ENCODE measurements around the gene GAD1. TPM values are rescaled to one million over a fixed set of nuclear protein-coding genes. Genes with fewer than 3 reads are reported as not detected.

GAD1 gene
- polyA plus RNA-seq, 1 donor from 2014 or later, result 56.3 TPM

DNA sequence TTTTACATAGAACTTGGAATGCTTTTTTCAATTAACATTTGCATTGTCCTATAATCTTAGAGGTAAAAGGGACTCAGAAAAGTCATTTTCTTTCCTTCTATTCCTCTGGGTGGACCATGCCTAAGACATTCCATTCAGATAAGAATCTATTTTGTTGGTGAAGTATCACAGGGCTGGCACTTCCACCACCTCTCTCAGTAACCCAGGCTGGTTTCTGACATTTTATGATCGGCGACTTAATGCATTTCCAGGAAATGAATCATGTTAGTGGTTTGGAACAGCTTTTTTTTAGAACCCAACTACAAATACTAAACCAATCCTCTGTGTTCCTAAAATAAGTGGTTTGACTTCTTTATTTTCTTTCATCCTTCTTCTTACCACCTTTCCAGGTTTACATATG lies 27.0 kb downstream of the GAD1 start:
- H3K4me2 ChIP-seq (ENCODE audit: low read length), result no peak overlapping the region
- H2AFZ ChIP-seq (ENCODE audit: low read depth, low read length), result no peak overlapping the region
- no peaks in the 10 kb centered on the region for H3K9me2 ChIP-seq (ENCODE audit: insufficient read depth, low read length)
- no peak overlapping the region for H3K4me3 ChIP-seq (ENCODE audit: low read length)
- no peaks in the 10 kb centered on the region for H3F3A ChIP-seq (ENCODE audit: insufficient read depth, low read length, poor library complexity, severe bottlenecking)
- H3K36me3 ChIP-seq (ENCODE audit: insufficient read depth, low read length), result no peaks in the 10 kb centered on the region
- no peaks in the 10 kb centered on the region for H4K20me1 ChIP-seq (ENCODE audit: insufficient read depth)
- no peak overlapping the region for H3K27ac ChIP-seq (ENCODE audit: low read length)
- H3K79me2 ChIP-seq (replicated peaks; ENCODE audit: insufficient read depth, low read length), result no peaks in the 10 kb centered on the region
- H3K9me3 ChIP-seq (ENCODE audit: low read length), result no peaks in the 10 kb centered on the region
- TF ChIP-seq RAD21 (conservative IDR thresholded peaks at IDR 0.05) (no peak), TAF1 (IDR thresholded peaks at IDR 0.05; ENCODE audit: low read depth) (no peak), POLR2AphosphoS5 (IDR thresholded peaks at IDR 0.05) (no peak), SMC3 (conservative IDR thresholded peaks at IDR 0.05; ENCODE audit: poor library complexity) (no peak), MXI1 (conservative IDR thresholded peaks at IDR 0.05; ENCODE audit: poor library complexity, severe bottlenecking) (no peak), EZH2 (IDR thresholded peaks at IDR 0.05; ENCODE audit: borderline replicate concordance, insufficient read depth, low read length, poor library complexity, severe bottlenecking) (no peak), EP300 (conservative IDR thresholded peaks at IDR 0.05; ENCODE audit: poor library complexity, severe bottlenecking) (no peak)
- TF ChIP-seq, protein P1, sequence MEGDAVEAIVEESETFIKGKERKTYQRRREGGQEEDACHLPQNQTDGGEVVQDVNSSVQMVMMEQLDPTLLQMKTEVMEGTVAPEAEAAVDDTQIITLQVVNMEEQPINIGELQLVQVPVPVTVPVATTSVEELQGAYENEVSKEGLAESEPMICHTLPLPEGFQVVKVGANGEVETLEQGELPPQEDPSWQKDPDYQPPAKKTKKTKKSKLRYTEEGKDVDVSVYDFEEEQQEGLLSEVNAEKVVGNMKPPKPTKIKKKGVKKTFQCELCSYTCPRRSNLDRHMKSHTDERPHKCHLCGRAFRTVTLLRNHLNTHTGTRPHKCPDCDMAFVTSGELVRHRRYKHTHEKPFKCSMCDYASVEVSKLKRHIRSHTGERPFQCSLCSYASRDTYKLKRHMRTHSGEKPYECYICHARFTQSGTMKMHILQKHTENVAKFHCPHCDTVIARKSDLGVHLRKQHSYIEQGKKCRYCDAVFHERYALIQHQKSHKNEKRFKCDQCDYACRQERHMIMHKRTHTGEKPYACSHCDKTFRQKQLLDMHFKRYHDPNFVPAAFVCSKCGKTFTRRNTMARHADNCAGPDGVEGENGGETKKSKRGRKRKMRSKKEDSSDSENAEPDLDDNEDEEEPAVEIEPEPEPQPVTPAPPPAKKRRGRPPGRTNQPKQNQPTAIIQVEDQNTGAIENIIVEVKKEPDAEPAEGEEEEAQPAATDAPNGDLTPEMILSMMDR (IDR thresholded peaks at IDR 0.05; ENCODE audit: poor library complexity, severe bottlenecking), result no peak
- TF ChIP-seq, protein P2, sequence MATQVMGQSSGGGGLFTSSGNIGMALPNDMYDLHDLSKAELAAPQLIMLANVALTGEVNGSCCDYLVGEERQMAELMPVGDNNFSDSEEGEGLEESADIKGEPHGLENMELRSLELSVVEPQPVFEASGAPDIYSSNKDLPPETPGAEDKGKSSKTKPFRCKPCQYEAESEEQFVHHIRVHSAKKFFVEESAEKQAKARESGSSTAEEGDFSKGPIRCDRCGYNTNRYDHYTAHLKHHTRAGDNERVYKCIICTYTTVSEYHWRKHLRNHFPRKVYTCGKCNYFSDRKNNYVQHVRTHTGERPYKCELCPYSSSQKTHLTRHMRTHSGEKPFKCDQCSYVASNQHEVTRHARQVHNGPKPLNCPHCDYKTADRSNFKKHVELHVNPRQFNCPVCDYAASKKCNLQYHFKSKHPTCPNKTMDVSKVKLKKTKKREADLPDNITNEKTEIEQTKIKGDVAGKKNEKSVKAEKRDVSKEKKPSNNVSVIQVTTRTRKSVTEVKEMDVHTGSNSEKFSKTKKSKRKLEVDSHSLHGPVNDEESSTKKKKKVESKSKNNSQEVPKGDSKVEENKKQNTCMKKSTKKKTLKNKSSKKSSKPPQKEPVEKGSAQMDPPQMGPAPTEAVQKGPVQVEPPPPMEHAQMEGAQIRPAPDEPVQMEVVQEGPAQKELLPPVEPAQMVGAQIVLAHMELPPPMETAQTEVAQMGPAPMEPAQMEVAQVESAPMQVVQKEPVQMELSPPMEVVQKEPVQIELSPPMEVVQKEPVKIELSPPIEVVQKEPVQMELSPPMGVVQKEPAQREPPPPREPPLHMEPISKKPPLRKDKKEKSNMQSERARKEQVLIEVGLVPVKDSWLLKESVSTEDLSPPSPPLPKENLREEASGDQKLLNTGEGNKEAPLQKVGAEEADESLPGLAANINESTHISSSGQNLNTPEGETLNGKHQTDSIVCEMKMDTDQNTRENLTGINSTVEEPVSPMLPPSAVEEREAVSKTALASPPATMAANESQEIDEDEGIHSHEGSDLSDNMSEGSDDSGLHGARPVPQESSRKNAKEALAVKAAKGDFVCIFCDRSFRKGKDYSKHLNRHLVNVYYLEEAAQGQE (IDR thresholded peaks at IDR 0.05; ENCODE audit: borderline replicate concordance), result no peak
- H3K27me3 ChIP-seq (ENCODE audit: insufficient read depth, low read depth, low read length), result no peaks in the 10 kb centered on the region
- H3K9ac ChIP-seq (ENCODE audit: low read length), result no peak overlapping the region

DNA sequence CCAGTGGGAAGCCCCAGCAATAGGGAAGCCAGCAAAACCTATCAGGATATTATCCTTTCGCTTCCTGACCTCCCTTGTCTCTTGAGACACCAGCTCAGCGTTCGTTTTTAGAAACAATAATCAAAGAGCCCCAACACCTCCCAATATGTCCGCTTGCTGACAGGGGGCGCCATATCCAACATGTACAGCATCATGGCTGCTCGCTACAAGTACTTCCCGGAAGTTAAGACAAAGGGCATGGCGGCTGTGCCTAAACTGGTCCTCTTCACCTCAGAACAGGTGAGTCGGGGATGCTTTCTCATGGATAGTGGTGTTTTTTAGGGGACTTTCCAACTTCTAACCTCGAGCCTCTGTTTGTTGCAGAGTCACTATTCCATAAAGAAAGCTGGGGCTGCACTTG lies 28.7 kb downstream of the GAD1 start:
- H3K9me2 ChIP-seq (ENCODE audit: insufficient read depth, low read length), result no peaks in the 10 kb centered on the region
- H3F3A ChIP-seq (ENCODE audit: insufficient read depth, low read length, poor library complexity, severe bottlenecking), result no peaks in the 10 kb centered on the region
- no peak overlapping the region for H3K4me2 ChIP-seq (ENCODE audit: low read length)
- H3K36me3 ChIP-seq (ENCODE audit: insufficient read depth, low read length), result no peaks in the 10 kb centered on the region
- no peaks in the 10 kb centered on the region for H3K27me3 ChIP-seq (ENCODE audit: insufficient read depth, low read depth, low read length)
- H3K27ac ChIP-seq (ENCODE audit: low read length), result no peak overlapping the region
- no peaks in the 10 kb centered on the region for H3K9me3 ChIP-seq (ENCODE audit: low read length)
- H3K4me3 ChIP-seq (ENCODE audit: low read length), result no peak overlapping the region
- no peak overlapping the region for H2AFZ ChIP-seq (ENCODE audit: low read depth, low read length)
- no peaks in the 10 kb centered on the region for H4K20me1 ChIP-seq (ENCODE audit: insufficient read depth)
- no peaks in the 10 kb centered on the region for H3K79me2 ChIP-seq (replicated peaks; ENCODE audit: insufficient read depth, low read length)
- H3K9ac ChIP-seq (ENCODE audit: low read length), result no peak overlapping the region
- TF ChIP-seq POLR2AphosphoS5 (IDR thresholded peaks at IDR 0.05), result no peak
- TF ChIP-seq SMC3 (conservative IDR thresholded peaks at IDR 0.05; ENCODE audit: poor library complexity), result no peak
- TF ChIP-seq EZH2 (IDR thresholded peaks at IDR 0.05; ENCODE audit: borderline replicate concordance, insufficient read depth, low read length, poor library complexity, severe bottlenecking), result no peak
- TF ChIP-seq, protein P2 (IDR thresholded peaks at IDR 0.05; ENCODE audit: borderline replicate concordance), result no peak
- TF ChIP-seq MXI1 (conservative IDR thresholded peaks at IDR 0.05; ENCODE audit: poor library complexity, severe bottlenecking), result no peak
- no peak for TF ChIP-seq RAD21 (conservative IDR thresholded peaks at IDR 0.05)
- TF ChIP-seq EP300 (conservative IDR thresholded peaks at IDR 0.05; ENCODE audit: poor library complexity, severe bottlenecking), result no peak
- TF ChIP-seq, protein P1 (IDR thresholded peaks at IDR 0.05; ENCODE audit: poor library complexity, severe bottlenecking), result no peak
- no peak for TF ChIP-seq TAF1 (IDR thresholded peaks at IDR 0.05; ENCODE audit: low read depth)
